ENCODE measurements around the gene DNAJB4.
A peak's percentile ranks its signal among the peaks of the same experiment; 100 is the strongest.

Gene DNAJB4

GRCh38 chr1:78038071-78038470, 33.3 kb downstream of the DNAJB4 start:
- no peak overlapping the region for H3K4me3 ChIP-seq (ENCODE audit: low read depth, low read length)
- no peak for TF ChIP-seq CTCF (IDR thresholded peaks at IDR 0.05; ENCODE audit: low read depth, low read length)

- TF ChIP-seq CTCF (IDR thresholded peaks at IDR 0.05; ENCODE audit: low read depth, low read length), result no peak
- H3K4me3 ChIP-seq (ENCODE audit: low read depth, low read length), result no peak overlapping the region
These were observed 33.8 kb downstream of the DNAJB4 start for GRCh38 chr1:78038491-78038939.

GRCh38 chr1:78040484-78041089, 35.8 kb downstream of the DNAJB4 start:
- H3K4me3 ChIP-seq (ENCODE audit: low read depth, low read length), result no peak overlapping the region
- TF ChIP-seq CTCF (IDR thresholded peaks at IDR 0.05; ENCODE audit: low read depth, low read length), result no peak

- H3K4me3 ChIP-seq (ENCODE audit: low read depth, low read length), result no peak overlapping the region
- no peak for TF ChIP-seq CTCF (IDR thresholded peaks at IDR 0.05; ENCODE audit: low read depth, low read length)
These were observed 38.7 kb downstream of the DNAJB4 start for GRCh38 chr1:78043436-78043835.

GRCh38 chr1:78044796-78045562, 40.2 kb downstream of the DNAJB4 start:
- no peak overlapping the region for H3K4me3 ChIP-seq (ENCODE audit: low read depth, low read length)
- TF ChIP-seq CTCF (IDR thresholded peaks at IDR 0.05; ENCODE audit: low read depth, low read length), result no peak

- no peak for TF ChIP-seq CTCF (IDR thresholded peaks at IDR 0.05; ENCODE audit: low read depth, low read length)
- peak overlapping the region; percentile 57 for H3K4me3 ChIP-seq (ENCODE audit: low read depth, low read length)
These were observed 40.8 kb downstream of the DNAJB4 start for GRCh38 chr1:78045563-78045925.

All from WI38 (cell line).